ENCODE measurements around the gene GSG1L. TPM values are rescaled to one million over a fixed set of nuclear protein-coding genes. Genes with fewer than 3 reads are reported as not detected.

GSG1L gene
- total and polyA plus RNA-seq, 4 donors: 0.14 to 1.3 (median 0.24) TPM

DNA sequence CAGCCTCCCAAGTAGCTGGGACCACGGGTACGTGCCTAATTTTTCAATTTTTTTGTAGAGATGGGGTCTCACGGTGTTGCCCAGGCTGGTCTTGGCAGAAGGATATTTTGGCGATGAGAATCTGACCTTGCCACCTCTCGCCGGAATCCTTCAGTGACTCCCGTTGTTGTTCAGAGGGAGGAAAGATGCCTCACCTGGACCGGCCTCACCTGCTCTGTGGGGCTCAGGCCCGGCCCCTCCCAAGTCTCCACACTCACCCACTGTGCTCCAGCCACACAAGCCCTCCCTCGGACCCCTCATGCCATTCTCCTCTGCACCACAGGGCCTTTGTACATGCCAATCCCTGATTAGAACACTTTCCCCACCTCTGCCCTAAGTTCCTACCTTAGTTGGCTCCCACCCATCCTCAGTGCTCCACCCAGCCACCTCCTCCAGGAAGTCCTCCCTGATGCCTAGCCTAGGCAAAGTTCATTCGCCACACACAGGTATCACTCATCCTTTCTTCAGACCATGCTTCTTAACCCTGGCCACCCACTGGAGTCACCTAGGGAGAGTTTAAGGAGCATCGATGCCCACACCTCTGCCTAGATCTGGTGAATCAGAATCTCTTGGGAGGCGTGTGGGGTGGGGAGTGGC, 136.1 kb downstream of the GSG1L start:
- Histone ChIP-seq H3K27me3 (ENCODE audit: control insufficient read depth in 3 of 3, insufficient read depth in 3 of 3, low read length in 2 of 3) (no peaks in the 10 kb centered on the region), H3K9me3 (ENCODE audit: control insufficient read depth in 4 of 4, insufficient read depth in 3 of 4, low read length in 3 of 4) (peaks cover 0 to 7% (median 0%) of the 10 kb centered on the region in 4 donors)

DNA sequence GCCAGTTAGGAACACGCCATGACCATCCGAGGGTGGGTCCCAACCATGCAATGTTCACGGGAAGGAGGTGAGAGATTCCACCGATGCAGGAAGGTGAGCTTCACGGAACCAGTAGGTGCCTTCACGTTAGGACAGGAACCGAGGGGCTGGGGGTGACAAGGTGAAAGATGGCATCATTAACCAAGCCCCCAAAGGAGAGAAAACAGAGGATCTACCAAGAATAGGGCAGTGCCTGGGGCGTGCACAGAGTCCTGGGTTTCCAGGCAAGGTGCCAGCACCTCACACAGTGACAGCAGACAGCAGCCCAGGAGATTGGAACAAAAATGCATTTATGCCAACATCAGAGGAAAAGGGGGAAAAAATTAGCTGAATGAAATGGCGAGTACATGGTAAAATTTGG, 137.9 kb downstream of the GSG1L start:
- Histone ChIP-seq H3K27ac (ENCODE audit: low read depth in 1 of 2, low read length in 1 of 2) (no peak overlapping the region), H3K4me3 (no peak overlapping the region), H3K9ac (ENCODE audit: insufficient read depth in 1 of 2, low read length in 2 of 2) (no peak overlapping the region), H3K4me1 (ENCODE audit: control insufficient read depth in 5 of 5, insufficient read depth in 5 of 5, low read length in 5 of 5) (no peaks in the 10 kb centered on the region), H3K36me3 (ENCODE audit: control insufficient read depth in 4 of 4, insufficient read depth in 4 of 4, low read length in 4 of 4) (no peaks in the 10 kb centered on the region), H3K27me3 (ENCODE audit: control insufficient read depth in 3 of 3, insufficient read depth in 3 of 3, low read length in 2 of 3) (no peaks in the 10 kb centered on the region), H3K9me3 (ENCODE audit: control insufficient read depth in 4 of 4, insufficient read depth in 3 of 4, low read length in 3 of 4) (peaks cover 0 to 5% (median 0%) of the 10 kb centered on the region in 4 donors)
- ATAC-seq (ENCODE audit: insufficient read depth, low FRiP score) (no peak), DNase-seq (no peak)
- TF ChIP-seq, protein P1, sequence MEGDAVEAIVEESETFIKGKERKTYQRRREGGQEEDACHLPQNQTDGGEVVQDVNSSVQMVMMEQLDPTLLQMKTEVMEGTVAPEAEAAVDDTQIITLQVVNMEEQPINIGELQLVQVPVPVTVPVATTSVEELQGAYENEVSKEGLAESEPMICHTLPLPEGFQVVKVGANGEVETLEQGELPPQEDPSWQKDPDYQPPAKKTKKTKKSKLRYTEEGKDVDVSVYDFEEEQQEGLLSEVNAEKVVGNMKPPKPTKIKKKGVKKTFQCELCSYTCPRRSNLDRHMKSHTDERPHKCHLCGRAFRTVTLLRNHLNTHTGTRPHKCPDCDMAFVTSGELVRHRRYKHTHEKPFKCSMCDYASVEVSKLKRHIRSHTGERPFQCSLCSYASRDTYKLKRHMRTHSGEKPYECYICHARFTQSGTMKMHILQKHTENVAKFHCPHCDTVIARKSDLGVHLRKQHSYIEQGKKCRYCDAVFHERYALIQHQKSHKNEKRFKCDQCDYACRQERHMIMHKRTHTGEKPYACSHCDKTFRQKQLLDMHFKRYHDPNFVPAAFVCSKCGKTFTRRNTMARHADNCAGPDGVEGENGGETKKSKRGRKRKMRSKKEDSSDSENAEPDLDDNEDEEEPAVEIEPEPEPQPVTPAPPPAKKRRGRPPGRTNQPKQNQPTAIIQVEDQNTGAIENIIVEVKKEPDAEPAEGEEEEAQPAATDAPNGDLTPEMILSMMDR (IDR thresholded peaks at IDR 0.05; ENCODE audit: control extremely low read depth, extremely low read depth): no peak
- WGBS, 2 donors: 73 to 76% methylated on average over 9 of the region's 9 CpGs

More for the DNA sequence above, 136.1 kb downstream of the GSG1L start:
- H3K4me1 ChIP-seq (ENCODE audit: control insufficient read depth in 5 of 5, insufficient read depth in 5 of 5, low read length in 5 of 5): no peaks in the 10 kb centered on the region
- no peak overlapping the region for H3K9ac ChIP-seq (ENCODE audit: insufficient read depth in 1 of 2, low read length in 2 of 2)
- 79 to 89% methylated on average over 13 of the region's 13 CpGs for WGBS, 2 donors
- no peaks in the 10 kb centered on the region for H3K36me3 ChIP-seq (ENCODE audit: control insufficient read depth in 4 of 4, insufficient read depth in 4 of 4, low read length in 4 of 4)
- no peak overlapping the region for H3K4me3 ChIP-seq
- H3K27ac ChIP-seq (ENCODE audit: low read depth in 1 of 2, low read length in 1 of 2): no peak overlapping the region
- ATAC-seq (ENCODE audit: insufficient read depth, low FRiP score) (no peak), DNase-seq (no peak)
- TF ChIP-seq, protein P1 (IDR thresholded peaks at IDR 0.05; ENCODE audit: control extremely low read depth, extremely low read depth): no peak

DNA sequence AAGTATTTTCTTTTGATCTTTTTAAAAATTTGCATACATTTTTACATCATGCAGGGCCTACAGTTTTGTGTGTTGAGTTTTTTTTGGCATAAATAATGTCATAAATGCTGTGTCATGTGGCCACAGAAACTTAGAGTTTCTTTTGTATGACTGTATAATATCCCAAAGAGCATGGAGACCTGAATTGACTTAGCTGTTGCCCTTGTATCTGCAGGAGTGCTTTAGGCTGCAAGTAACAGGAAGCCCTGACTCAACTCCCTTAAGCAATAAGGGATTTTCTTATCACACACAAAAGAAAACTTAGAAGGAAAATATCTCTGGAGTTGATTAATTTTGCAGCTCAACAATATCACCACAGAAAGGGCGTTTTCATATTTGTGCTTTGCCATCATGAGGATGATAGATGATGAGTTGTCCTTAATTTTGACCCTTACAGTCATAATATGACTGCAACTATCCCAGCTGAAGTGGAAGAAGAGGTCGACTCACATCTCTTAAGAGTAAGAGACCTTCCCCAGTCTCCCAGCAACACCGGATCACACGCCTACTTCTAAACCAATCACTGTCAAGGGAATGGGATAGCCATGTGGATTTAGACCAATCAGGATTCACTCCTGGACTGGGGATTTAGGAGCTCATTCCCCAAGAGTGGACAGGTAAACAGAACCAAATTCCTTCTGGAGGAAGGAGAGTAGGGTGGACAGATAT, 138.9 kb downstream of the GSG1L start:
- DNase-seq (no peak), ATAC-seq (ENCODE audit: insufficient read depth, low FRiP score) (no peak)
- Histone ChIP-seq H3K4me1 (ENCODE audit: control insufficient read depth in 5 of 5, insufficient read depth in 5 of 5, low read length in 5 of 5) (no peaks in the 10 kb centered on the region), H3K27me3 (ENCODE audit: control insufficient read depth in 3 of 3, insufficient read depth in 3 of 3, low read length in 2 of 3) (no peaks in the 10 kb centered on the region), H3K4me3 (peak overlapping the region; percentile 7), H3K9me3 (ENCODE audit: control insufficient read depth in 4 of 4, insufficient read depth in 3 of 4, low read length in 3 of 4) (peaks cover 0 to 9% (median 0%) of the 10 kb centered on the region in 4 donors), H3K36me3 (ENCODE audit: control insufficient read depth in 4 of 4, insufficient read depth in 4 of 4, low read length in 4 of 4) (no peaks in the 10 kb centered on the region), H3K27ac (ENCODE audit: low read depth in 1 of 2, low read length in 1 of 2) (no peak overlapping the region), H3K9ac (ENCODE audit: insufficient read depth in 1 of 2, low read length in 2 of 2) (no peak overlapping the region)
- WGBS, 2 donors: 63 to 74% methylated on average over 4 of the region's 4 CpGs
- TF ChIP-seq, protein P1 (IDR thresholded peaks at IDR 0.05; ENCODE audit: control extremely low read depth, extremely low read depth): no peak
